Measurements from ENCODE around the gene JUN. TPM values are rescaled to one million over a fixed set of nuclear protein-coding genes. Genes with fewer than 3 reads are reported as not detected.

Gene JUN
- total RNA-seq, 3 donors from 2014 or later, result 138 to 303 (median 153) TPM

- H3K9me3 ChIP-seq, result no peaks in the 10 kb centered on the region
- no peaks in the 10 kb centered on the region for H3K4me1 ChIP-seq (ENCODE audit: low read depth)
- no peaks in the 10 kb centered on the region for H3K36me3 ChIP-seq (ENCODE audit: low read depth)
- DNase-seq, result no peak
- no peak overlapping the region for H3K4me3 ChIP-seq
- no peak for ATAC-seq
- intact Hi-C loops (cut with DNase I, micrococcal nuclease), result loop anchor here in 1 of 2 donors (10.0 kb wide), 2 partner anchors 959 to 1009 kb away; no protein-coding TSS in a partner anchor
- TF ChIP-seq, protein P1, sequence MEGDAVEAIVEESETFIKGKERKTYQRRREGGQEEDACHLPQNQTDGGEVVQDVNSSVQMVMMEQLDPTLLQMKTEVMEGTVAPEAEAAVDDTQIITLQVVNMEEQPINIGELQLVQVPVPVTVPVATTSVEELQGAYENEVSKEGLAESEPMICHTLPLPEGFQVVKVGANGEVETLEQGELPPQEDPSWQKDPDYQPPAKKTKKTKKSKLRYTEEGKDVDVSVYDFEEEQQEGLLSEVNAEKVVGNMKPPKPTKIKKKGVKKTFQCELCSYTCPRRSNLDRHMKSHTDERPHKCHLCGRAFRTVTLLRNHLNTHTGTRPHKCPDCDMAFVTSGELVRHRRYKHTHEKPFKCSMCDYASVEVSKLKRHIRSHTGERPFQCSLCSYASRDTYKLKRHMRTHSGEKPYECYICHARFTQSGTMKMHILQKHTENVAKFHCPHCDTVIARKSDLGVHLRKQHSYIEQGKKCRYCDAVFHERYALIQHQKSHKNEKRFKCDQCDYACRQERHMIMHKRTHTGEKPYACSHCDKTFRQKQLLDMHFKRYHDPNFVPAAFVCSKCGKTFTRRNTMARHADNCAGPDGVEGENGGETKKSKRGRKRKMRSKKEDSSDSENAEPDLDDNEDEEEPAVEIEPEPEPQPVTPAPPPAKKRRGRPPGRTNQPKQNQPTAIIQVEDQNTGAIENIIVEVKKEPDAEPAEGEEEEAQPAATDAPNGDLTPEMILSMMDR (IDR thresholded peaks at IDR 0.05), result no peak
These were observed 37.7 kb downstream of the JUN start for GRCh38 chr1:58746182-58746581.

DNA sequence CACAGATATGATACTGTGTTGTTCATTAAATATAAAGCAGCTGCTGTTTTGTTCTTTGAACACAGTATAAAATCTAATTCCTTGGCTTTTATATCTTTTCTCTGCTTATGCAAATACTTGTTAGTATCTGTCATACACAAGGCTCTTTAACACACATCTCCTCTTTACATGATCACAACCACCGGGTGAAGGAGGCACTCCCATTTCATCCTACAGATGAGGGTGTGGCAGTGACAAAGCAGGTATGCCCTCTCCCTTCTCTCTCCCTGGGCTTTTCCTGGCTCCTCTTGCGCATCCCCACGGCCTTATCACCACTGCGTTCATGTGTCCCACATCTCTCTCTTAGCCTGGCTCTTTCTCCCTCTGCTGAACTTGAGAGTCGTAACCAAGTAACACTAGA, 38.2 kb downstream of the JUN start:
- no peak overlapping the region for H3K4me3 ChIP-seq
- peak; percentile 52 for ATAC-seq
- no peaks in the 10 kb centered on the region for H3K36me3 ChIP-seq (ENCODE audit: low read depth)
- intact Hi-C loops (cut with DNase I, micrococcal nuclease), result loop anchor here in 1 of 2 donors (10.0 kb wide), 2 partner anchors 959 to 1009 kb away; no protein-coding TSS in a partner anchor
- DNase-seq, result no peak
- no peaks in the 10 kb centered on the region for H3K4me1 ChIP-seq (ENCODE audit: low read depth)
- TF ChIP-seq, protein P1 (IDR thresholded peaks at IDR 0.05), result no peak
- H3K9me3 ChIP-seq, result no peaks in the 10 kb centered on the region

DNA sequence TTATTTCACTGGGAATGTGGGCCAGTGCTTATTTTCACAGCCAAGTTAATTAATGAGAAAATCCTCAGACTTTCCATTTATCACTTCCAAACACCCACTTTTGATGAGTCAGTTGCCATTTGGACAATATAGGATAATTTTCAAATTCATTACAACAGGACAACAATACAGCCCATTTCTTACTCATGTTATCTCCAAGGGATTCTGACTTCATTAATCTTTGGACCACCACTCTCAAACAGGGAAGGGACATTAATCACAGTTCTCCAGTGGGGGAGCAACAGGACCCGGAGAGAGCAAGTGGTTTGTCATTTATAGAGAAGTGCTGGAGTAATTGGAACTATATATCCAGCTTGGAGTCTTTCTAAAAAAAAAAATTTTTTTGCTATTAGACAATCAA, 38.7 kb downstream of the JUN start:
- no peaks in the 10 kb centered on the region for H3K4me1 ChIP-seq (ENCODE audit: low read depth)
- TF ChIP-seq, protein P1 (IDR thresholded peaks at IDR 0.05), result no peak
- H3K4me3 ChIP-seq, result no peak overlapping the region
- DNase-seq (no peak), ATAC-seq (no peak)
- H3K36me3 ChIP-seq (ENCODE audit: low read depth), result no peaks in the 10 kb centered on the region
- intact Hi-C loops (cut with DNase I, micrococcal nuclease), result loop anchor here in 1 of 2 donors (10.0 kb wide), 2 partner anchors 960 to 1010 kb away; no protein-coding TSS in a partner anchor
- H3K9me3 ChIP-seq, result no peaks in the 10 kb centered on the region

DNA sequence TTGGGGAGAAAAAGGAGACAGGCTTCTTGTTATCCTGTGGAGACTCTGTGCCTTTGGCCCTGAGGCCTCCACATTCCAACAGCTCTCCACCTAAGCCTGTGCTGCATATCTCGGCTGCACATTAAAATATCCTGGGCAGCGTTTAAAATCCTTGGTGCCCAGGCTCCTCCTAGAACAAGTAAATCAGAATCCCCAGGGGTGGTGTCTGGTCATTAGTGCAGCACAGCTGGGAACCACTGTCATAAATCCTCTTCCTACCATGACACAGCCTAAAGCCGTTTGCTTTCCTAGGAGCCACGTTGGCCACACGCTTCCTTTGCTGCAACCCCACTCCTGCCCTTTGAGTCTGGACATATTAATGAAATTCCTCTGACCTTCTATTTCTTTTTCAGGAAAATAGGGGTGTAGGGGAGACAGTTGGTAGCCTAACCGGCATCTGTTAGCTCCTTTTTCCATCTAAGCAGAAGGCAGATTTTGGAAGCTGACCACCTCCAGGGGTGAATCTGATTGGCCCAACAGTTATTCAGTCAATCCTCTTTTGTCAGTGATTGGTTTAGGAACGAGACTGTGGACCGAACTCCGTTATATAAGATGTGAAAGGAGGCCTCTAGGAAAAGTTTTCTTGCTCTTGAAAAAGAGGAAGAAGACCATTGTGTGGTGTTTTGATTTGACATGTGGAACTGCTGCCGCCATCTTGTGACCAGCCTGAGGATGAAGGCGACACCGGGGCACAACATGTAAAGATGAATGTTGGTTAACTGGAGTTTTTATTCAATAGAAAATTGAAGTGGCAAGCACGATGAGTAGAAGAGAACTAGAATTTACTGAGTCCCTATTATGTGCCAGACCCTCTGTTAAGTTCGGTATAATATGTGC, 41.9 kb downstream of the JUN start:
- TF ChIP-seq, protein P1 (IDR thresholded peaks at IDR 0.05), result no peak
- intact Hi-C loops (cut with DNase I, micrococcal nuclease), result loop anchor here in 1 of 2 donors (10.0 kb wide), 2 partner anchors 963 to 1013 kb away; no protein-coding TSS in a partner anchor
- no peak for DNase-seq
- no peak for ATAC-seq
- Histone ChIP-seq H3K4me1 (ENCODE audit: low read depth) (no peaks in the 10 kb centered on the region), H3K36me3 (ENCODE audit: low read depth) (no peaks in the 10 kb centered on the region), H3K4me3 (no peak overlapping the region), H3K9me3 (no peaks in the 10 kb centered on the region)

GRCh38 chr1:58739856-58740466, 43.9 kb downstream of the JUN start:
- Histone ChIP-seq H3K4me1 (ENCODE audit: low read depth) (no peaks in the 10 kb centered on the region), H3K4me3 (no peak overlapping the region), H3K9me3 (no peaks in the 10 kb centered on the region), H3K36me3 (ENCODE audit: low read depth) (no peaks in the 10 kb centered on the region)
- intact Hi-C loops (cut with DNase I, micrococcal nuclease), result loop anchor here in 1 of 2 donors (10.0 kb wide), 2 partner anchors 965 to 1015 kb away; no protein-coding TSS in a partner anchor
- TF ChIP-seq, protein P1 (IDR thresholded peaks at IDR 0.05), result peak; percentile 66
- peak; percentile 64 for ATAC-seq
- DNase-seq, result peak in 1 of 3 donors; percentile 60

All from mucosa of descending colon (tissue), 3 donors.